ENCODE measurements around the gene SH3BGRL2. TPM values are rescaled to one million over a fixed set of nuclear protein-coding genes. Genes with fewer than 3 reads are reported as not detected.
A peak's percentile ranks its signal among the peaks of the same experiment; 100 is the strongest.

The SH3BGRL2 gene
- total RNA-seq, 1 donor from 2014 or later: 47.0 TPM

GRCh38 chr6:79628466-79629288, 2.5 kb upstream of the SH3BGRL2 start:
- Histone ChIP-seq H3K36me3 (no peaks in the 10 kb centered on the region), H3K4me3 (no peak overlapping the region), H3K9ac (no peak overlapping the region), H3K27ac (no peak overlapping the region), H2AFZ (replicated peaks) (no peak overlapping the region), H3K9me3 (ENCODE audit: low read depth) (no peaks in the 10 kb centered on the region), H3K4me1 (peaks cover 14% of the 10 kb centered on the region), H3K79me2 (ENCODE audit: low read depth) (peaks cover 14% of the 10 kb centered on the region), H3F3A (ENCODE audit: low read depth) (no peaks in the 10 kb centered on the region), H3K4me2 (no peak overlapping the region), H3K27me3 (peaks cover 26% of the 10 kb centered on the region), H4K20me1 (ENCODE audit: low read depth) (no peaks in the 10 kb centered on the region)
- no peaks in the 10 kb centered on the region for H3K36me3 Mint-ChIP-seq
- no peak overlapping the region for H3K4me3 Mint-ChIP-seq
- H3K4me1 Mint-ChIP-seq: peaks cover 17% of the 10 kb centered on the region
- H3K27ac Mint-ChIP-seq: no peak overlapping the region
- no peaks in the 10 kb centered on the region for H3K9me3 Mint-ChIP-seq
- TF ChIP-seq EZH2 (IDR thresholded peaks at IDR 0.05) (no peak), CTCF (IDR thresholded peaks at IDR 0.05) (no peak), EZH2phosphoT487 (IDR thresholded peaks at IDR 0.05) (no peak)
- no peak for DNase-seq (ENCODE audit: low spot score)
- no peaks in the 10 kb centered on the region for H3K27me3 Mint-ChIP-seq (ENCODE audit: insufficient read depth, low read depth)

DNA sequence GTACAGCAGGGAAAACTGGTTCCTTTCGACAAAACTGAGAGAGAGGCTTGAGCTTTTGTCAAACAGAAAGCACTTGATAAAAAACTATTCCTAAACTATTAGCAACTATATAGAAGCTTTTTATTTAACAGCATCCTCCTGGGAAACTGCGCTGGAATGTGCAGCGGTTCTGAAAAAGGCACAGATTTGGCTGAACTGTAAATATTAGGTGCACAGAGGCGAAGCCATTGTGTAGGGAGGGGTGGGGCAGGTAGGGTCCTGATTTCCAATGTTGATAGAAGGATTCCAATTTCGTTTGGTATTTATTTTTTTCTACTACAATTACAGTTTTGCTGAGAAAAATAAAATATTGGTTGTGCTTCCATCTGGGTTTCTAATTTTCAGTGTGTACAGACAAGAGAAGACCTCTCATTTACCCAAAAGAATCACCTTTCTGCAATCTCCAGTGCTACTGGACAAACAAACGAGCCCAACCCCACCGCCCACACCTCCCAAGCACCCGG, 698 bp upstream of the SH3BGRL2 start:
- TF ChIP-seq EZH2 (IDR thresholded peaks at IDR 0.05): no peak
- no peak for TF ChIP-seq CTCF (IDR thresholded peaks at IDR 0.05)
- TF ChIP-seq EZH2phosphoT487 (IDR thresholded peaks at IDR 0.05): no peak
- H3F3A ChIP-seq (ENCODE audit: low read depth): no peaks in the 10 kb centered on the region
- Mint-ChIP-seq H3K27me3 (ENCODE audit: insufficient read depth, low read depth) (no peaks in the 10 kb centered on the region), H3K9me3 (no peaks in the 10 kb centered on the region), H3K36me3 (no peaks in the 10 kb centered on the region), H3K4me1 (peaks cover 23% of the 10 kb centered on the region), H3K4me3 (peak overlapping the region; percentile 90), H3K27ac (peak overlapping the region; percentile 28)
- peaks cover 26% of the 10 kb centered on the region for H3K27me3 ChIP-seq
- no peaks in the 10 kb centered on the region for H3K36me3 ChIP-seq
- H3K4me2 ChIP-seq: peak overlapping the region; percentile 82
- peaks cover 22% of the 10 kb centered on the region for H3K4me1 ChIP-seq
- H3K9ac ChIP-seq: no peak overlapping the region
- peaks cover 5% of the 10 kb centered on the region for H4K20me1 ChIP-seq (ENCODE audit: low read depth)
- H3K9me3 ChIP-seq (ENCODE audit: low read depth): no peaks in the 10 kb centered on the region
- H3K4me3 ChIP-seq: peak overlapping the region; percentile 81
- H2AFZ ChIP-seq (replicated peaks): peak overlapping the region; percentile 96
- H3K27ac ChIP-seq: no peak overlapping the region
- peaks cover 14% of the 10 kb centered on the region for H3K79me2 ChIP-seq (ENCODE audit: low read depth)
- DNase-seq (ENCODE audit: low spot score): no peak

- H3K36me3 Mint-ChIP-seq: no peaks in the 10 kb centered on the region
- no peak overlapping the region for H3K27ac ChIP-seq
These were observed 604 bp downstream of the SH3BGRL2 start for GRCh38 chr6:79631693-79632172.

More at GRCh38 chr6:79631693-79632172, 604 bp downstream of the SH3BGRL2 start:
- peak overlapping the region; percentile 38 for H3K9ac ChIP-seq
- Mint-ChIP-seq H3K27ac (peak overlapping the region; percentile 31), H3K9me3 (no peaks in the 10 kb centered on the region), H3K4me3 (peak overlapping the region; percentile 90), H3K4me1 (peaks cover 23% of the 10 kb centered on the region), H3K27me3 (ENCODE audit: insufficient read depth, low read depth) (no peaks in the 10 kb centered on the region)
- TF ChIP-seq CTCF (IDR thresholded peaks at IDR 0.05): no peak
- H4K20me1 ChIP-seq (ENCODE audit: low read depth): peaks cover 5% of the 10 kb centered on the region
- H3K27me3 ChIP-seq: peaks cover 26% of the 10 kb centered on the region
- peak overlapping the region; percentile 81 for H3K4me3 ChIP-seq
- H2AFZ ChIP-seq (replicated peaks): peak overlapping the region; percentile 96
- H3K79me2 ChIP-seq (ENCODE audit: low read depth): peaks cover 14% of the 10 kb centered on the region
- H3K36me3 ChIP-seq: no peaks in the 10 kb centered on the region
- no peaks in the 10 kb centered on the region for H3F3A ChIP-seq (ENCODE audit: low read depth)
- peak overlapping the region; percentile 82 for H3K4me2 ChIP-seq
- peaks cover 22% of the 10 kb centered on the region for H3K4me1 ChIP-seq
- no peak for DNase-seq (ENCODE audit: low spot score)
- no peaks in the 10 kb centered on the region for H3K9me3 ChIP-seq (ENCODE audit: low read depth)
